Measurements from ENCODE around the gene USE1. TPM values are rescaled to one million over a fixed set of nuclear protein-coding genes. Genes with fewer than 3 reads are reported as not detected.

Gene USE1
- total and polyA plus RNA-seq, 8 donors = 23.1 to 40.9 (median 31.6) TPM

DNA sequence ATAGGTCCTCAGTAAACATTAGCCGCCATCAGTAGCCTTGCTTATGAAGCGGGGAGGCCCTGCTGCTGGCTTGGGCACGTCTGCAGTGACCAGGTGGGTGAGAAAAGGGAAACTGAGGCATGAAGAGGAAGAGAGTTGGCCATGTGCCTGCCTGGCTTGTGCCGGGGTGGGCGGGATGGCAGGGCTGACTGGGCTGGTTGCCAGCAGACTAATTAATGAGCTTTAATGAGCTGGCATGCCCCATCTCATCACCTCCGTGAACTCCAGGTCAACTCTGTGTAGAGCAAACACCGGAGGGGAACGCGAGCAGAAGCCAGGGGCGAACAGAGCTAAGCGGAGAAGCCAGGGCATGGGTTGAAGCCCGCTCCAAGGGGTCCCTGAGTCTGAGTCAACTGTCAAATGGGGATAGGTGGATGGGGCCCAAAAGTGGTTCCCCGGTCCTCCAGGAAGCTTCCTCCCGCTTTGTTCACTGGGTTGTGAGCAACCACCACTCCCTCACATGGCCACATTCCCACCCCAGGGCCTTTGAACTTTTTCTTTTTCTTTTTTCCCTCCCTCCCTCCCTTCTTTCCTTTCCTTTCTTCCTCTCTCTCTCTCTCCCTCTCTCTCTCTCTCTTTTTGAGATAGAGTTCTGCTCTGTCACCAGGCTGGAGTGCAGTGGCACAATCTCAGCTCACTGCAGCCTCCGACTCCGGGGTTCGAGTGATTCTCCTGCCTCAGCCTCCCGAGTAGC is 21.8 kb downstream of the USE1 start:
- no peaks in the 10 kb centered on the region for H3K27me3 ChIP-seq
- DNase-seq = no peak
- H3K27ac ChIP-seq = peak overlapping the region in 1 of 2 donors; percentile 61
- no peak for ATAC-seq
- peaks cover 0 to 28% of the 10 kb centered on the region in 2 donors for H3K36me3 ChIP-seq
- intact Hi-C loops (cut with DNase I) = no loop called here
- H3K4me1 ChIP-seq = peaks cover 18 to 28% of the 10 kb centered on the region in 2 donors
- H3K4me3 ChIP-seq = no peak overlapping the region
- TF ChIP-seq CTCF (IDR thresholded peaks at IDR 0.05) = no peak
- no peaks in the 10 kb centered on the region for H3K9me3 ChIP-seq

DNA sequence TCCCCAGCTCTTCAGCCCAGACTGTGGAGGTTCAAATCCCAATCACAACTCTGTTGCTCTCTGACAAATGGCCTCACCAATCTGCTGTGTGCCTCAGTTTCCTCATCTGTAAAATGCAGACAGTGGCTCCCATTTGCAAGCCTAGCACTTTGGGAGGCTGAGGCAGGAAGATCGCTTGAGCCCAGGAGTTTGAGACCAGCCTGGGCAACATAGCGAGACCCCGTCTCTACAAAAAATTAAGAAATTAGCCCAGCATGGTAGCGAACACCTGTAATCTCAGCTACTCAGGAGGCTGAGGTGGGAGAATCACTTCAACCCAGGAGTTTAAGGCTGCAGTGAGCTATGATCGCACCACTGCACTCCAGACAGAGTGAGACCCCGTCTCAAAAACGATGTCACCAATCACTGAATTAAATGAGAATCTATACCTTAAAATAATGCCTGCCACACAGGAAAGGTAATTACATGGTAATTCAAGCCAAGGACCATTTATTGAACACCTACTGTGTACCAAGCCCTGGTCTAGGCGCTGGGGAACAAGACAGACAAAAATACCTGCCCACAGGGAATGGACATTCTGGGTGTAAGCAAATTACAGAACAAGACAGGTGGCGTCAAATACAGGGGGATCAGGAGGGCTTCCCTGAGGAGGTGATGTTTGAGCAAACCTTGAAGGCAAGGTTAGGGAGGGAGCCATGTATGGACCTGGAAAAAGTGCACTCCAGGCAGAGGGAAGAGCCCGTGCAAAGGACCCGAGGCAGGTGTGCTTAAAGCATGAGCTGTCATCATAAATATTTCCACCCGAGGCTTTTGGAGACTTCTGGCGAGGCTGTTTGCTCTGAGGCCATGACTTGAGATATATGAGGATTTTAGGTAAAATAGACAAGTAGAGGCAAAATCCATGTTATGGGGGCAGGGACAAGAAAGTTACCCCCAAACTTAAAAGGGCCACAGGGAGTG is 22.9 kb downstream of the USE1 start:
- H3K9me3 ChIP-seq = no peaks in the 10 kb centered on the region
- intact Hi-C loops (cut with DNase I) = no loop called here
- TF ChIP-seq CTCF (IDR thresholded peaks at IDR 0.05) = no peak
- peaks cover 0 to 18% of the 10 kb centered on the region in 2 donors for H3K36me3 ChIP-seq
- H3K27me3 ChIP-seq = no peaks in the 10 kb centered on the region
- no peak overlapping the region for H3K27ac ChIP-seq
- ATAC-seq = no peak
- DNase-seq = no peak
- H3K4me3 ChIP-seq = no peak overlapping the region
- H3K4me1 ChIP-seq = peaks cover 19 to 38% of the 10 kb centered on the region in 2 donors

GRCh38 chr19:17240062-17240752 is 25.1 kb downstream of the USE1 start:
- no peaks in the 10 kb centered on the region for H3K9me3 ChIP-seq
- DNase-seq (no peak), ATAC-seq (peak; percentile 2)
- intact Hi-C loops (cut with DNase I) = no loop called here
- H3K27me3 ChIP-seq = peaks cover 0 to 10% of the 10 kb centered on the region in 2 donors
- no peak for TF ChIP-seq CTCF (IDR thresholded peaks at IDR 0.05)
- H3K4me3 ChIP-seq = no peak overlapping the region
- peak overlapping the region in 1 of 2 donors; percentile 13 for H3K27ac ChIP-seq
- H3K4me1 ChIP-seq = peaks cover 12 to 37% of the 10 kb centered on the region in 2 donors
- peaks cover 0 to 11% of the 10 kb centered on the region in 2 donors for H3K36me3 ChIP-seq

DNA sequence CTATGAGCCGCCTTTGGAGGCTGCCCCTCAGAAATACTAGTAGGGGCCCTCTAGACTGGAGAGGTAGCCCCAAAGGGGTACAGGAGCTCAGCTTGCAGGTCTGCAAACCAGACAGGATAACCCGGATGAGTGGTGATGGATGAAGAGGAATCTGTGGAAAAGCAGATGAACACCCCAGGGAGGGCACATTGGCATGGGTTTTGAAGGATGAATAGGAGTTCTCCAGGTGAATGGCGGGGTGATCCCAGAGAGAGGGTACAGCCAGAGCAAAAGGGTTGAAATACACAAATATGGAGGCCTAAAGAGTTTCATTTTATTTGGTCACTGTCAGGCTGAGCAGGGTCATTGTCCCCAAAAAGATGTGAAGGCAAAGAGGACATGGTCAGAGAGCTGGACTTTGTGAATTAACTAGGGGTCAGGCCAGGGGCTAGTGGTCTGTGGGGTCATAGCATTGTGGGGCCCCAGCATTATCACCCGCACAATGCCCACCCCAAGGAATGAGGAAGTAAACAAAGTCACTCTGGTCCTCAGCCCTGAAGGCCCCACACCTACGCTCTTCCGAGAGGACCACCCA is 25.8 kb downstream of the USE1 start:
- Histone ChIP-seq H3K4me3 (no peak overlapping the region), H3K9me3 (no peaks in the 10 kb centered on the region), H3K27ac (no peak overlapping the region), H3K36me3 (peaks cover 0 to 11% of the 10 kb centered on the region in 2 donors), H3K4me1 (peaks cover 9 to 31% of the 10 kb centered on the region in 2 donors), H3K27me3 (peaks cover 0 to 10% of the 10 kb centered on the region in 2 donors)
- ATAC-seq (no peak), DNase-seq (no peak)
- TF ChIP-seq CTCF (IDR thresholded peaks at IDR 0.05) = no peak
- intact Hi-C loops (cut with DNase I) = no loop called here

All from left lung (tissue), 10 donors.